GM19238 (cell line): ENCODE data around the gene THAP7.

Experiments
- DNase-seq: peaks from one replicate; pipeline ENCODE4 v3.0.0; 2011; ENCODE audit warnings: low spot score; ENCODE audit not compliant: insufficient read length

The THAP7 gene

DNA sequence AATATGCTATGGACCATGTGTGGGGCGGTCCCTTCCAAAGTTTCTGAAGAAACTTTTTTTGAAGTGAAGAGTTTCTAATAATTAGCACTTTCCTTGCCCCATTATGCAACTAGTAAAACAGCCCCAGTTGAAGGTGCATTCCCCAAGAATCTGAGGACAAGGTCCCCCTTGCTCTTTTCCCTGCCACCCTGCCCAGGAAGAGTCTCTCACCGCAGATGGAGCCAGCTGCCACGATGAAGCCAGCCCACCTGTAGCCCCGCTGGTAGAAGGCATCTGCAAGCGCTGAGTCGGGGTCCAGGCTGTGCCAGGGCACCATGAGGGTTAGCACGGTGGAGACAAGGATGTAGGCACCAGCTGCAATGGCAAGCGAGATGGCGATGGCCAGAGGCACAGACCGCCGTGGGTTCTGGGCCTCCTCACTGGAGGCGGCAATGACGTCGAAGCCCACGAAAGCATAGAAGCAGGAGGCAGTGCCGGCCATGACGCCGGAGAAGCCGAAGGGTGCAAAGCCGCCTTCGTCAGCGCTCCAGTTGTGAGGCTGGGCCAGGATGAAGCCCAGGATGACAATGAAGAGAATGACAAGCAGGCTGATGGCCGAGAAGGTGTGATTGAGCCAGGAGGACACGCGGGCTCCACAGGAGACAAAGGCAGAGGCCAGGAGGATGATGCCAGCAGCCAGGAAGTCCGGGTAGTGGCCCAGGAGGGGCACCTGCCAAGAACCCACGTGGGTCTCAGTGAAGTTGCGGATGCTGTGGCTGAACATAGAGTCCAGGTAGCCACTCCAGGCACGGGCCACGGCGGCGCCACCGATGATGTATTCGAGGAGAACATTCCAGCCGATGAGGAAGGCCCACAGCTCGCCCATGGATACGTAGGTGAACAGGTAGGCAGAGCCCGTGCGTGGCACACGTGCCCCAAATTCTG is 29.0 kb upstream of the THAP7 start:
- DNase-seq = no peak

GRCh38 chr22:21030032-21030431 is 28.1 kb upstream of the THAP7 start:
- no peak for DNase-seq

DNA sequence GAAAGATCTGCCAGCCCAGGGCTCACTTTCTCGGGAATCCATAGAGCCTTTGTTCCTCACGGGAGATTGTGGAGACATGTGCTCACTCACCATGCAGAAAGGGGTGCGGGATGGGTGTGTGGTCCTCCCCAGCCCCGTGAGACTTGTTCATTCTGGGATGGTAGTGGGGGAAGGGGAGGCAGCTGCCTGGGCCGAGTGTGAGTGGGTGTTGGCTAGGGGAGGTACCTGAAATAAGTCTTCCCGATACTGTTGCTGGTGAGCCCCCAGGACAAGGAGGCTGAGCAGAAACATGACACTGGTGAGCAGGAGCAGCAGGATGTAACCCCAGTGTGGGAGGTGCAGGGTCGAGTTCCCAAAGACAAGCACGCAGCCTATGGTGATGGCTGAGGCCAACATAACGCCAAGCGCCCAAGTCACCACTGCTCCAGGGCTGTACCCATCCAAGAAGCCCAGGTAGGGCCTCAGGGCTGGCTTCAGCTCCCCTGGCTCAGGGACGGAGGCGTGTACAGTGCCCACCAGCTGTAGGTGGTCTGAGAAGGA is 27.6 kb upstream of the THAP7 start:
- DNase-seq = no peak

GRCh38 chr22:21028277-21029251 is 26.6 kb upstream of the THAP7 start:
- DNase-seq = no peak

DNA sequence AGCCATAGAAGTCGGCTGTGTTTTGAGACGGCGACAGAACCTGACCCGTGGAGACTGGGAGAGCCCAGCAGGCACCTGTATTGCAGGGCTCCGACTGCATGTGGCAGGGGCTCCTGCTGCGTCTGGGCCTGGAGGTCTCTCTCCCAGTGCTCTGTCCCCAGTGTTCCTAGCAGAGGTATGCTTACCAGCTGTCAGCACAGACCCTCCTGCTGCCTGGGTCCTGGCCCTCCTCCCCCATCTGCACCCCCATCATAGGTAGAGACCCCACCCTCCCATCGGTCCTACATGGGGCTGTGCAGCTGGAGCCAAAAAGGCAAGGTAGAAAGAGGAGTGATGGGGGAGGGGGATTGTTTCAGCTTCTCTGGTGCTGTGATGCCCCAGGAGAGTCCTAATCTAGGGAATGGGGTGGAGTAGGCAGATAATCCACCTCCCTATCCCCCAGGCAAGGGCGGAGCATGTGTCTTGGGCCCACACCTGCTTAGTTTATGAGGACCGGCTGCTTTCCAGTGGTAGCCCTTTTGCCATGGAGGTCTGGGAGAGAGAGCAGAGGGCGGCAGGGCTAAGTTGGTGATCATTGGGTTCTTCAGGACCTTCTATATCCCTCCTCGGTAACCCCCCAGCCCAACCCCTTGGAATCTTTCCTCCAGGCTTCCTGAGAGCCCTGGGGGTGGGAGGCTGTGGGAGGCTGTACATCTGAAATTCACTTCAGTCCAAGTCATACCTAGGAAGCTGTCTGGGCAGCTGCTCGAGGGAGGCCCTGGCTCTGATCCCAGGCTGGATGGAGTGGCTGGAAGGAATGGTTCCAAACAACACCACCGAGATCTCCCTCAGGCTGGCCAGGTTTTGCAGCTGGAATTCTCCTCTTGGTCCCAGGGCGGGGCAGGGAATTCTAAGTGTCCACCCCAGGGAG is 25.1 kb upstream of the THAP7 start:
- no peak for DNase-seq

DNA sequence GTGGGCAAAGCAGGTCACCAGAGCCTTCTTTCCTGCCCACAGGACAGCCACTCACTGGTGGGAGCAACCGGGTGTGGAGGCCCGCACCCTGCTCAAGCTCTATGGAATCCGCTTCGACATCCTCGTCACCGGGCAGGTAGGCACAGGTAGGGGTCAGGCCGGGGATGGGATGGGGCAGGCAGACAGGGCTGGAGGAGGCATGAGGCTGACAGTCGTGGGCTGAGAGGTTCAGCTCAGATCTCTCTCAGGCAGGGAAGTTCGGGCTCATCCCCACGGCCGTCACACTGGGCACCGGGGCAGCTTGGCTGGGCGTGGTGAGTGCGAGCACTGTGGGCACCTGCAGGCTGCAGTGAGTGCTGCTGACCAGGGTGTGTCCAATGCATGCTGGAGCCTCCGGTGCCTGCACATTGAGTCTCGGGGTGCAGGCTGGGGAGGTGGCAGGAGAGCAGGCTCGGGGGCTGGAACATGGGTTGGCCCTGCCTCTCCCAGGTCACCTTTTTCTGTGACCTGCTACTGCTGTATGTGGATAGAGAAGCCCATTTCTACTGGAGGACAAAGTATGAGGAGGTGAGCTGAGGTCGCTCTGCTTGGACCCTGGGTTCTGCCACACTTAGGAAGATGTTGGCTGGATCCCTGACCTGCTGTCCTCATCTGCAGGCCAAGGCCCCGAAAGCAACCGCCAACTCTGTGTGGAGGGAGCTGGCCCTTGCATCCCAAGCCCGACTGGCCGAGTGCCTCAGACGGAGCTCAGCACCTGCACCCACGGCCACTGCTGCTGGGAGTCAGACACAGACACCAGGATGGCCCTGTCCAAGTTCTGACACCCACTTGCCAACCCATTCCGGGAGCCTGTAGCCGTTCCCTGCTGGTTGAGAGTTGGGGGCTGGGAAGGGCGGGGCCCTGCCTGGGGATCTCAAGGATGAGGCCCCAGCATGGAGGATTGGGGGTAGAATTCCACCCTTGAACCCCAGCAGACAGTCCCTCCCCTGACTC is 24.1 kb upstream of the THAP7 start:
- DNase-seq = no peak

- DNase-seq = no peak
Measured at GRCh38 chr22:21025266-21025665, 23.3 kb upstream of the THAP7 start.

GRCh38 chr22:21022955-21023614 is 21.2 kb upstream of the THAP7 start:
- DNase-seq = no peak

- DNase-seq = no peak
Measured at GRCh38 chr22:21022507-21022906, 20.6 kb upstream of the THAP7 start.

DNA sequence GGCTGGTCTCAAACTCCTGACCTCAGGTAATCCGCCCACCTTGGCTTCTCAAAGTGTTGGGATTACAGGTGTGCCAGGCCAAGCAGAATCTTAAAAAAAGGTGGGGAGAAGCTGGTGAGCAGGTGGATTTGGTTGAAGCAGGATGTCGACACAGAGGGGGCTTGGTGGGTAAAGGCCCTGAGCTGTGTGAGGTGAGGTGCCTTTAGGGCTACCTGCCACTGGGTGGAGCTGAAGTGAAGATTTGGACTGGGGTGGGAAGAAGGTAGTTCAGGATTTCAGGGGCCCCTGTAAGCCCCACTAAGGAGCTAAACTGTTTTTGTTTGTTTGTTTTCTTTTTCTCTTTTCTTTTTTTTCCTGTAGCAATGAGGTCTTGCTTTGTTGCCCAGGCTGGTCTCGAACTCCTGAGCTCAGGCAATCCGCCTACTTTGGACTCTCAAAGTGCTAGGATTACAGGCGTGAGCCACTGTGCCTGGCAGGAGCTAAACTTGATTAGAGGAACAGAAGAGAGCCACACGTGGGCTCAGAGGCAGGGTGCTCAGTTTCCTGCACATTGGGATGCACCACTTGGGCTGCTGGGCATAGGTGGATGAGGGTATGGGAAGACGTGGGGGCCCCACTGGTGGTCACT is 19.0 kb upstream of the THAP7 start:
- peak; percentile 42 for DNase-seq

GRCh38 chr22:21018314-21018713 is 16.4 kb upstream of the THAP7 start:
- no peak for DNase-seq

GRCh38 chr22:21016644-21017420 is 14.9 kb upstream of the THAP7 start:
- DNase-seq = no peak

DNA sequence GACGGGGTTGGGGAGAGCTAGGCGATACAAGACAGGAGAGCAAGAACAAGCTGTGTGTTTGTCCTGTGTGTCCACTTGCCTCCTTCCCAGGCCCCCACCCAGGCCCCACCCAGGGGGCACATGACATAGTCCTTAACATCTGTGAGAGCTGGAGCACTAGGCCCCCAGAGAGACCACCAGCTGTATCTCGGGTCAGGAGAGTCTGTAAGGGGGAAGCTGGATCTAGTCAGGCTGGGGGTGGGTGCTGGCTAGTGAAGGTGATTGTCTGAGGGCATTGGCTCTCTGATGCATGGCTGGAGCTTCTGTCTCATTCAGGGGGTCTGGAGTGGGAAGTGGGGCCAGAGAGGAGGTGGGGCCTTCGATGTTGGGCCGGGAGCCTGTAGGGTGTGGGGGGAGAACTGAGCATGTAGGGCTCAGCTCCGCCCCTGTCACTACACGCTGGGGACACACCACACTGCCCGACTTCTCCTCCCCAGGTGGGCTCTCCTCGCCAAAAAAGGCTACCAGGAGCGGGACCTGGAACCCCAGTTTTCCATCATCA is 13.6 kb upstream of the THAP7 start:
- DNase-seq = no peak

DNA sequence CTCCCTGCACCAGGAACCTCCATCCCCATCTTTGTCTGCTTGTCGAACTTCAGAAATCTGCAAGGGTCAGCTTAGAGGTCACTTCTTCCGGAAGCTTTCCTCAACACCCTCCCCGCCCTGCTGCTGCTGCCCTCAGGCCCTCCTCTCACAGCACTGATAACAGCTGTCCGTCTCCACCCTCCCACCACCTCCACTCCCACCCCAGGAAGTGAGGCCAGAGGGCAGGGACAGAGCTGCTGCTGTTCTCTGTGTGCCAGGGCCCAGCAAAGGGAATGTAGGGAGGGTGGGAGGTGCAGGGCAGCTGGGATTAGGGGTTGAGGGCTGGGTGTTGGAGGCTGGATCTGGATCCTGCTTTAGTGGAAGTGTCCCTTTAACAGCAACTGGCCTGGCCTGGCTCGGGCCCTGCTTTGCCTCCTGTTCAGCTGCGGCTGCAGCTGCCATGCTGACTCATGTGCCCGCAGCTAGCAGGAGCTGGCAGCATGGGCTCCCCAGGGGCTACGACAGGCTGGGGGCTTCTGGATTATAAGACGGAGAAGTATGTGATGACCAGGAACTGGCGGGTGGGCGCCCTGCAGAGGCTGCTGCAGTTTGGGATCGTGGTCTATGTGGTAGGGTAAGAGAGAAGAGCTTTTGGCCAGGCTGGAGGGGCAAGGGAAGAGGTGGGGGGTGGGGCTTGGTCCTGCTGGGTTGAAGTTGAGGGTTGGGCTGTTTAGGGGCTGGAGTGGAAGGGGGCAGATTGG is 13.0 kb upstream of the THAP7 start, which contains the start of gene P2RX6:
Gene P2RX6 (plus strand): TSS at position 440 of the 740 bp plus-strand sequence. CDS start 10 bp downstream, at position 450.
- no peak for DNase-seq

DNA sequence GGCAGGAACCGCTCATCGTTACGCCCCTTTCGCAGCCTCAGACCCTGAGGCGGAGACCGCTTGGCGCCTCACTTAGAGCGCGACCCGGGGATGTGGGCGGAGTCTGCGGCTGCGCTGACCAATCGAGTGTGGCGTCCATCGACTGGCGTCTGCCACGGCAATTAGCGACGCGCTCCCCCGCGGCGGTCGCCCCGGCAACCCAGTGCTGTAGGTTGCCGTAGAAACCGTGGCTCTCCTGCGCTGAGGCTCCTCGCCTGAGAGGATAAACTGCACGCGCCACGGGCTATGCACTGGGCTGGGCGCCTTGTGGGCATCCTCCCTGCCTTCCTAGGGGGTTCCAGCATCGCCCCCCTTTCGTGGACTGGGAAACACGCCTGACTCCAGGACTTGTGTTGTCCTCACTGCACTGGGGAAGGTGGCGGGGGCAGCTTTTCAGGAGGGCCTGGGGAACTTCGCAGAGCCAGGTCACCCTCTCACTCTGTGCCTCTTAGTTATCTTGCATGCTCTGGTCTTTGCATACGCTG is 12.3 kb upstream of the THAP7 start:
- peak; percentile 94 for DNase-seq

DNA sequence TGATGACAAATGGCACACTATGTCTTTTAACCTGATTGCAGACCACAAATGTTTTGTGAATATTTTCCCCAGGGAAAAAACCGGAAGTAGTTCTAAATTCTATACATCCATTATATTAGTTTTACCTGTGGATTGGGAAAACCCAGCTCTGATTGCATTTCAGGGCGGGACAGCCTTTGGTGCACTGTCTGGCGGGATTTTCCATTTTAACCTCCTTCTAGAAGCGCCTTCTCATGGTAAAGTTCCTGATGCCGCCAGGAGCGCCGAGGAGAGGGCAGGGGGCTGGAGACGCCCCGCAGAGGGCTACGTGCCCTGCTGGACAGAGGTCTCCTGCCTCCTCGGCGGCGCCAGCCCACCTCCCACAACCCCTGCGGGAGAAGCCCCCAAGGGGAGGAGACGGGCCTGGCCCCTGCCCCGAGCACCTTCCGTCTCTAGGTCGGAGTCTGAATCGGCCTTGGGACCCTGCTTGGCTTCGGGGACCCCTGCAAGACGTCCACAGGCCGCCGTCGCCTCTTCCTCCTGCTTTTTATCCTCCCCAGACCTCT is 11.8 kb upstream of the THAP7 start:
- no peak for DNase-seq
